Aorta (tissue), 5 donors: Measurements from ENCODE around the gene BTBD10. TPM values are rescaled to one million over a fixed set of nuclear protein-coding genes. Genes with fewer than 3 reads are reported as not detected.
"Not testable (repeated sequence)": the region's sequence is repeated elsewhere in the genome, so short reads cannot be mapped to it uniquely, and the experiment has no call there.

ENCODE experiments used
- ATAC-seq: fragments of 200-7000 bp; cut with Tn5 transposase; one replicate; pipeline ENCODE4 v1.9.1; 2022; ENCODE audit warnings: moderate library complexity; ENCODE audit not compliant: low FRiP score
- DNase-seq, 2 donors: peaks; one replicate each; pipeline ENCODE4 v3.0.0-alpha.2; 2020
- H3K27ac ChIP-seq, 2 donors: one replicate each; pipeline ENCODE4 v1.5.1; 2013; ENCODE audit warnings: low read length in 2 of 2, mild to moderate bottlenecking in 2 of 2, moderate library complexity in 2 of 2, control low read depth in 1 of 2, inconsistent platforms in 1 of 2, low read depth in 1 of 2
- H3K27me3 ChIP-seq, 2 donors: one replicate each; pipeline ENCODE4 v1.6.1; 2013; ENCODE audit warnings: control low read depth in 1 of 2, low read length in 1 of 2, mild to moderate bottlenecking in 1 of 2, moderate library complexity in 1 of 2; ENCODE audit not compliant: insufficient read depth in 2 of 2, control insufficient read depth in 1 of 2
- H3K36me3 ChIP-seq, 2 donors: one replicate each; pipeline ENCODE4 v1.6.1; 2013; ENCODE audit warnings: control low read depth in 1 of 2, low read length in 1 of 2, mild to moderate bottlenecking in 1 of 2; ENCODE audit not compliant: insufficient read depth in 2 of 2, control insufficient read depth in 1 of 2
- H3K4me1 ChIP-seq, 2 donors: one replicate each; pipeline ENCODE4 v1.6.1; 2013; ENCODE audit warnings: low read length in 2 of 2, control low read depth in 1 of 2, mild to moderate bottlenecking in 1 of 2, moderate library complexity in 1 of 2; ENCODE audit not compliant: insufficient read depth in 2 of 2, control insufficient read depth in 1 of 2
- H3K4me3 ChIP-seq, 2 donors: one replicate each; pipeline ENCODE4 v1.5.1; 2013; ENCODE audit warnings: low read length in 2 of 2, control low read depth in 1 of 2, mild to moderate bottlenecking in 1 of 2
- H3K9me3 ChIP-seq: one replicate; pipeline ENCODE4 v1.6.1; 2013; ENCODE audit warnings: mild to moderate bottlenecking, low read length; ENCODE audit not compliant: control insufficient read depth
- WGBS, 2 donors: extraction: QIAGEN DNeasy Blood & Tissue Kit; methylation state at CpG; one replicate each; pipeline ENCODE4 v1.1.7; 2013; 5-methylcytosine and 5-hydroxymethylcytosine counted together
- intact Hi-C, 2 donors: fragments of 100-400 bp; cut with DNase I; formaldehyde crosslinking; loops; one replicate each; pipeline versions ENCODE4 v1.14.2 to v1.15.0; 2022
- polyA plus RNA-seq, 2 donors: library from polyadenylated mRNA; stranded (reverse); fragments of 200-250 nt; gene quantifications; one replicate each; pipeline ENCODE4 v1.2.3, GENCODE V29; 2013
- total RNA-seq, 2 donors: library from RNA; stranded (reverse); fragmentation: NEBNext Ultra II Directional; extraction: Animal tissue kit (Norgen Biotek cat#: 25700); gene quantifications; one replicate each; pipeline ENCODE4 v1.2.1, GENCODE V29; 2021
- donor health status: healthy with polysubstance abuse.
- donor health status: Bipolar disorder and iron deficiency.
- donor health status: DM: no; HTN: no; CAD: no.
- donor health status: DM: no; HTN: no; CAD: no.
- donor health status: DM: yes; HTN: yes; CAD: no.

BTBD10 gene
- total and polyA plus RNA-seq, 4 donors, result 19.2 to 35.3 (median 29.9) TPM

DNA sequence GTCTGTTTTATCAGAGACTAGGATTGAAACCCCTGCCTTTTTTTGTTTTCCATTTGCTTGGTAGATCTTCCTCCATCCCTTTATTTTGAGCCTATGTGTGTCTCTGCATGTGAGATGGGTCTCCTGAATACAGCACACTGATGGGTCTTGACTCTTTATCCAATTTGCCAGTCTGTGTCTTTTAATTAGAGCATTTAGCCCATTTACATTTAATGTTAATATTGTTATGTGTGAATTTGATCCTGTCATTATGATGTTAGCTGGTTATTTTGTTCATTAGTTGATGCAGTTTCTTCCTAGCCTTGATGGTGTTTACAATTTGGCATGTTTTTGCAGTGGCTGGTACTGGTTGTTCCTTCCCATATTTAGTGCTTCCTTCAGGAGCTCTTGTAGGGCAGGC lies 64.7 kb downstream of the BTBD10 start:
- DNase-seq, intact Hi-C loops, H3K9me3 ChIP-seq, H3K4me3 ChIP-seq, ATAC-seq, H3K36me3 ChIP-seq, H3K27me3 ChIP-seq, H3K27ac ChIP-seq, H3K4me1 ChIP-seq: not testable (repeated sequence)

DNA sequence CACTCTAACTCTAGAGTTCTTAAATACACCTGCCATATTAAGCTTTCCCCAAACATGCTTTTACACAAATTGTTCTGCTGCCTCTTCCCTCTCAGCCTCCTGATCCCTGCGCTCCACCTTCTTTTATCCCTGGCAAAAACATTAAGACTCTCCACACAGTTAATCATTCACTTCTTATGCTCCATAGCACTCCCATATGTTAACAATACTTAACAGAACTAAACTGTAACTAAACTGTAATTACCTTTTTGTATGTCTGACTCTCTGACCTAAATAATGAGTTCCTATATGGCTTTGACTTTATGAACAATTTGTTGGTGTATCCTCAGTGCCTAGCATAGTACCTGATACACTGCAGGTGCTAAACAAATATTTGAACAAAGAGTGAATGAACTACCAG lies 71.8 kb downstream of the BTBD10 start:
- Histone ChIP-seq H3K36me3 (peaks cover 0 to 3% of the 10 kb centered on the region in 2 donors), H3K9me3 (no peaks in the 10 kb centered on the region), H3K27me3 (no peaks in the 10 kb centered on the region), H3K4me3 (no peak overlapping the region), H3K4me1 (peaks cover 0 to 1% of the 10 kb centered on the region in 2 donors), H3K27ac (no peak overlapping the region)
- 94 to 98% methylated on average over 1 of the region's 1 CpG for WGBS, 2 donors
- ATAC-seq (no peak), DNase-seq (no peak)
- intact Hi-C loops, result no loop called here

DNA sequence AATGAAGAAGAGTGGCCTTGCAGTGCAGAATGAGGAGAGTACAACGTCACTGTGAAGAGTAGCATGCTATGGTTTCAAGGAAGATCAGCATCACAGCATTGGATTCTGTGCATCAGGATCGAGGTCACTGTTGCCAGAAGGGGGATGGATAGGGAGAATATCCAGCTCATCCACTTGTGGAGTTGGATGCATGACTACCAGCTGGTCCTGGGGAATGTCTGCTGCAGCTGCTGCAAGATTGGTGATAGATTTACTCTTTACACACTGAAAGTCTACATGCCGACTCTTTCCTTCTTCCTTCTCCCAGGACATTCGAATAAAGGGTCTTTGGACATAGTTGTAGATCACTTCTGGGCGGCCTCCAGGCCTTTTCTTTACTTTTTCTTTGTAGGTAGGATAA lies 74.3 kb downstream of the BTBD10 start:
- intact Hi-C loops, result no loop called here
- 80 to 89% methylated on average over 5 of the region's 5 CpGs for WGBS, 2 donors
- Histone ChIP-seq H3K9me3 (no peaks in the 10 kb centered on the region), H3K27ac (no peak overlapping the region), H3K36me3 (peaks cover 0 to 3% of the 10 kb centered on the region in 2 donors), H3K4me3 (no peak overlapping the region), H3K27me3 (no peaks in the 10 kb centered on the region), H3K4me1 (peaks cover 2 to 3% of the 10 kb centered on the region in 2 donors)
- no peak for ATAC-seq
- DNase-seq, result no peak

DNA sequence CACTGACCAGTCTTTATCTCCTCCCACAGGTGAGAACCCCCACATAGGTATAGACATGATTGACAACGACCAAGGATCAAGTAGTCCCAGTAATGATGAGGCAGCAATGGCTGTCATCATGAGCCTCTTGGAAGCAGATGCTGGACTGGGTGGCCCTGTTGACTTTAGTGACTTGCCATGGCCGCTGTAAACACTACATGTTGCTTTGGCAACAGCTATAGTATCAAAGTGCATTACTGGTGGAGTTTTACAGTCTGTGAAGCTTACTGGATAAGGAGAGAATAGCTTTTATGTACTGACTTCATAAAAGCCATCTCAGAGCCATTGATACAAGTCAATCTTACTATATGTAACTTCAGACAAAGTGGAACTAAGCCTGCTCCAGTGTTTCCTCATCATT lies 76.5 kb downstream of the BTBD10 start:
- 94 to 95% methylated on average over 2 of the region's 2 CpGs for WGBS, 2 donors
- DNase-seq (no peak), ATAC-seq (no peak)
- Histone ChIP-seq H3K9me3 (no peaks in the 10 kb centered on the region), H3K27me3 (no peaks in the 10 kb centered on the region), H3K4me1 (peaks cover 2 to 3% of the 10 kb centered on the region in 2 donors), H3K36me3 (peaks cover 3 to 7% of the 10 kb centered on the region in 2 donors), H3K4me3 (no peak overlapping the region), H3K27ac (no peak overlapping the region)
- intact Hi-C loops, result no loop called here

DNA sequence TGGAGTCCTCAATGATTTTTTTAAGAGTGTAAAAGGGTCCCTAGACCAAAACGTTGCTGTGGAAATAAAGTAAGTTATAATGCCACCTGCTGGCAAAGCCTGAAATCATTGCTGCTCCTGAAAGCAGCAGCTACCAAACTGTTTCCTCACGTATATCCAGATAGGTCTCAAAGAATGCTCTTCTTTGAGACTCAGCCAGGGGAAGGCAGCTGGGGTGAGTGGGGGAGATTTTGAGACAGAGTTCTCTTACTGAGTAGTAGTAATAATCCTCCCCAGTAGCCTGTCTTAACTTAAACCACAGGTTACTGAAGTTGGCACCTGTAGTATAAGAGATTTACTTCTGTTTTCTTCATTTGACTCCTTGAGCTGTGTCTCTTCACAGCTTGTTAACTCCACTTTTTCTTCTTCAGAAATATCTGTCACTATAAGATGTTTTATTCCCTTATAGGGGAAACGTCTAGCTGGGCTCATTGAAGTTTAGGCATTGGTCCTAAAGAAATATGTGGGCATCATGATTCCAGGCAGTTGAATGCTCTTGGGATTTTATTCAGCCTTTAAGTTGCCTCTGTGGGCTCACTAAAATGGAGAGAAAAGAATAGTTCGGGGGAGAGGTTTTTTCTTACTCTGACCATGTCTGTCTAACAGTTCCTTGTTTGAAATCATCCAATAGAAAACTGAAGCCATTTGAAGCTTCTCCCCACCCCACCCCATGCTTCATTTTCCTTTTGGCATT lies 77.9 kb downstream of the BTBD10 start:
- 2 to 3% methylated on average over 4 of the region's 4 CpGs for WGBS, 2 donors
- H3K9me3 ChIP-seq, result no peaks in the 10 kb centered on the region
- no peak overlapping the region for H3K4me3 ChIP-seq
- intact Hi-C loops, result loop anchor here in 1 of 2 donors (5.0 kb wide), 1 partner anchor 77 kb away; the partner anchor contains the start of gene BTBD10
- peaks cover 3 to 10% of the 10 kb centered on the region in 2 donors for H3K36me3 ChIP-seq
- peak overlapping the region; percentile 57 to 81 for H3K27ac ChIP-seq
- ATAC-seq, result no peak
- no peak for DNase-seq
- H3K4me1 ChIP-seq, result peaks cover 2 to 3% of the 10 kb centered on the region in 2 donors
- no peaks in the 10 kb centered on the region for H3K27me3 ChIP-seq

DNA sequence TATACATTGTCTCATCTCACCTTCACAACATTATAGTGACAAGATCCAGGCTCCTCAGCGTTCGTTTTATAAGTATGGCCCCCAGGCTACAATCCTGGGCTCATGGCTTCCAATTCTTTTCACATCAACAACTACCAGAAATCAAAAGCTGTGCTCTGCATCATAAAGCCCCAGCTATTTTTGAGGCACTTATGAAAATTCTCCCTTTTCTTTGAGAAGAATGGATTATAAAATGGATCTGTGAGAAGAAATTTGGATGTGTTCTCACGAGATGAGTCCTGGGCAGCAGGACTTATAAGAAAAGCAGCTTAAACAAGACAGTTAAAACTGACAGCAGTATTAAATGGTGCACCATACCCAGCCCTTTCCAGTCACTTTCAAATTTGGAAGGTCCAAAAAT lies 80.3 kb downstream of the BTBD10 start:
- H3K4me1 ChIP-seq, result peaks cover 1 to 6% of the 10 kb centered on the region in 2 donors
- no peaks in the 10 kb centered on the region for H3K9me3 ChIP-seq
- H3K27ac ChIP-seq, result no peak overlapping the region
- intact Hi-C loops, result loop anchor here in 1 of 2 donors (5.0 kb wide), 1 partner anchor 80 kb away; the partner anchor contains the start of gene BTBD10
- H3K27me3 ChIP-seq, result no peaks in the 10 kb centered on the region
- H3K36me3 ChIP-seq, result peaks cover 0 to 10% of the 10 kb centered on the region in 2 donors
- 91 to 93% methylated on average over 3 of the region's 3 CpGs for WGBS, 2 donors
- no peak overlapping the region for H3K4me3 ChIP-seq
- no peak for DNase-seq
- no peak for ATAC-seq

DNA sequence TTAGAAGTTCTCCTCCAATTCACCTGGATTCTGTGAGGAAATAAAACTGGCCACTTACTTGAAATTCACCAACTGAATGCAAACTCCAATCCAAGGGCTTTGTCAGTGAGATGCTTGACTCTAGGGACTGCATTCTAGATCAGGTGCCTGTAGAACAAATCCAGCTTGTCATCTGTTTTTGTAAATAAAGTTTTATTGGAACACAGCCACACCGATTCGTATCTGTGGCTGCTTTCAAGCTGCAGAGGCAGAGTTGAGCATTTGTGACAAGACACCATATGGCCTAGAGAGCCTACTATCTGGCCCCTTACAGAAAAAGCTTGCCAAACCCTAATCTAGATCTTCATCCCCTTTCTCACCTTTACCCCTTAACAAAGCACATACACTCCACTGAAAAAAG lies 82.3 kb downstream of the BTBD10 start:
- H3K9me3 ChIP-seq, result no peaks in the 10 kb centered on the region
- intact Hi-C loops, result loop anchor here in 1 of 2 donors (5.0 kb wide), 1 partner anchor 82 kb away; the partner anchor contains the start of gene BTBD10
- no peak for ATAC-seq
- DNase-seq, result no peak
- peaks cover 3 to 10% of the 10 kb centered on the region in 2 donors for H3K36me3 ChIP-seq
- WGBS, 2 donors, result 97% methylated on average over 2 of the region's 2 CpGs
- H3K4me1 ChIP-seq, result peaks cover 1 to 6% of the 10 kb centered on the region in 2 donors
- no peak overlapping the region for H3K27ac ChIP-seq
- H3K4me3 ChIP-seq, result no peak overlapping the region
- no peaks in the 10 kb centered on the region for H3K27me3 ChIP-seq

DNA sequence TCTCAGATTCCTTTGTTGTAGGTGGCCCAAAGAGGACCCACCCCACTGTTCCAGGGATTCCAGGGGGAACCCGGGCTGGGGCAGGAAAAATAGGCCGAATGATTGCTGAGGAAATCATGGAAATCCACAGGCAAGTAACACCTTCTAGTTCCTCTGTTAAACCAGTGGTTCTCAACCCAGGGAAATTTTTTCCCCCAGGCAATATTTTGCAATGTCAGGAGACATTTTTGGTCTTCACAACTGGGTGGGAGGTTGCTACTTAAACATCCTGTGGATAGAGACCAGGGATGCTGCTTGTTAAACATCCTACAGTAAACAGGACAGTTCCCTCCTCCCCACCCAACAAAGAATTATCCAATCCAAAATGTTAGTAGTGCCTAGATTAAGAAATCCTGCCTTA lies 84.7 kb downstream of the BTBD10 start:
- no peaks in the 10 kb centered on the region for H3K9me3 ChIP-seq
- no peak overlapping the region for H3K4me3 ChIP-seq
- DNase-seq, result no peak
- no peak for ATAC-seq
- H3K27ac ChIP-seq, result no peak overlapping the region
- WGBS, 2 donors, result 91 to 95% methylated on average over 2 of the region's 2 CpGs
- peaks cover 0 to 4% of the 10 kb centered on the region in 2 donors for H3K4me1 ChIP-seq
- H3K27me3 ChIP-seq, result no peaks in the 10 kb centered on the region
- peaks cover 7 to 8% of the 10 kb centered on the region in 2 donors for H3K36me3 ChIP-seq
- intact Hi-C loops, result no loop called here

DNA sequence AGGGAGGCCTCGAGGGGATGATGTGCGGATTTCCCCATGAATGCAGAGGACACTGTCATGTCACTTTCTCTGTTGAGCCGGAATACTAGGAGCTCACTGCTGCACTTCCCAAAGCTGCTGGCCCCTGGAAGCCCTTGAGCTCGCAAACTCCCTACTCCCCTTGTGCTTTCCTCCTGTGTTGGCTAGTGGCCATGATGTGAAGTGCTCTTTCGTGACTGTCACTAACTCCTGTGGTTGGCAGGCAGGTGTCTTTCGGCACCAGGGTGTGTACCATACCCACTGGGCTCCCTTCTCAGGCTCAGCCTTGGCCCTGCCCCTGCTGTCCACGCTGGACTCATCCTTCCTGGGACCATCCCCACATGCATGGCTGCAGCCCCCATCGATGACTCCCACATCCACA lies 86.2 kb downstream of the BTBD10 start:
- H3K4me3 ChIP-seq, result no peak overlapping the region
- no peak overlapping the region for H3K27ac ChIP-seq
- DNase-seq, result no peak
- H3K4me1 ChIP-seq, result peaks cover 0 to 4% of the 10 kb centered on the region in 2 donors
- peaks cover 5 to 10% of the 10 kb centered on the region in 2 donors for H3K36me3 ChIP-seq
- intact Hi-C loops, result no loop called here
- H3K27me3 ChIP-seq, result no peaks in the 10 kb centered on the region
- no peaks in the 10 kb centered on the region for H3K9me3 ChIP-seq
- ATAC-seq, result no peak
- WGBS, 2 donors, result 97 to 99% methylated on average over 8 of the region's 8 CpGs
